Measurements from ENCODE around the gene BMPR2. TPM values are rescaled to one million over a fixed set of nuclear protein-coding genes. Genes with fewer than 3 reads are reported as not detected.
"Not testable (repeated sequence)": the region's sequence is repeated elsewhere in the genome, so short reads cannot be mapped to it uniquely, and the experiment has no call there.

BMPR2 gene
- total and polyA plus RNA-seq, 2 donors (not counting 1 experiment from before 2014, with no cell fraction given), result 21.6 to 65.8 TPM

- Histone ChIP-seq H3K36me3 (ENCODE audit: control insufficient read depth, insufficient read depth, low read length) (no peaks in the 10 kb centered on the region), H3K9ac (ENCODE audit: insufficient read depth, low read length) (no peak overlapping the region), H2AFZ (ENCODE audit: low read length) (no peak overlapping the region), H3K27me3 (ENCODE audit: control insufficient read depth, insufficient read depth, low read length) (no peaks in the 10 kb centered on the region), H3K4me3 (replicated peaks in 1 of 4; ENCODE audit: control extremely low read depth in 1 of 4, insufficient read depth in 1 of 4, low read depth in 3 of 4, low read length in 4 of 4) (no peak overlapping the region), H4K20me1 (ENCODE audit: control insufficient read depth, extremely low read depth, insufficient read depth, low read length) (no peaks in the 10 kb centered on the region), H3K4me2 (ENCODE audit: extremely low read depth, insufficient read depth, low read length) (no peak overlapping the region), H3K9me3 (ENCODE audit: control insufficient read depth, insufficient read depth, low read depth, low read length) (no peaks in the 10 kb centered on the region), H3K27ac (ENCODE audit: insufficient read depth, low read length) (no peak overlapping the region), H3K79me2 (ENCODE audit: control insufficient read depth, insufficient read depth, low read length) (no peaks in the 10 kb centered on the region), H3K4me1 (ENCODE audit: control insufficient read depth, extremely low read depth, insufficient read depth, low read length) (no peaks in the 10 kb centered on the region)
- no peak for TF ChIP-seq EZH2 (IDR thresholded peaks at IDR 0.05; ENCODE audit: low read length, missing control alignments)
- no peak for TF ChIP-seq CTCF (conservative IDR thresholded peaks at IDR 0.05 in 1 of 2, IDR thresholded peaks at IDR 0.05 in 1 of 2; ENCODE audit: low read depth in 1 of 2, low read length in 2 of 2)
- DNase-seq (ENCODE audit: low read depth in 2 of 2), result peak in 1 of 2 donors; percentile 92
These were observed 15.0 kb upstream of the BMPR2 start for GRCh38 chr2:202361108-202361507.

- H4K20me1 ChIP-seq (ENCODE audit: control insufficient read depth, extremely low read depth, insufficient read depth, low read length), result no peaks in the 10 kb centered on the region
- peaks cover 4% of the 10 kb centered on the region for H3K4me1 ChIP-seq (ENCODE audit: control insufficient read depth, extremely low read depth, insufficient read depth, low read length)
- DNase-seq (ENCODE audit: low read depth in 2 of 2), result peak in 1 of 2 donors; percentile 63
- no peak overlapping the region for H3K9ac ChIP-seq (ENCODE audit: insufficient read depth, low read length)
- no peaks in the 10 kb centered on the region for H3K9me3 ChIP-seq (ENCODE audit: control insufficient read depth, insufficient read depth, low read depth, low read length)
- no peak overlapping the region for H2AFZ ChIP-seq (ENCODE audit: low read length)
- H3K27ac ChIP-seq (ENCODE audit: insufficient read depth, low read length), result no peak overlapping the region
- H3K4me3 ChIP-seq (replicated peaks in 1 of 4; ENCODE audit: control extremely low read depth in 1 of 4, insufficient read depth in 1 of 4, low read depth in 3 of 4, low read length in 4 of 4), result no peak overlapping the region
- H3K79me2 ChIP-seq (ENCODE audit: control insufficient read depth, insufficient read depth, low read length), result peaks cover 21% of the 10 kb centered on the region
- H3K4me2 ChIP-seq (ENCODE audit: extremely low read depth, insufficient read depth, low read length), result no peak overlapping the region
- H3K36me3 ChIP-seq (ENCODE audit: control insufficient read depth, insufficient read depth, low read length), result no peaks in the 10 kb centered on the region
- TF ChIP-seq EZH2 (IDR thresholded peaks at IDR 0.05; ENCODE audit: low read length, missing control alignments) (no peak), CTCF (conservative IDR thresholded peaks at IDR 0.05 in 1 of 2, IDR thresholded peaks at IDR 0.05 in 1 of 2; ENCODE audit: low read depth in 1 of 2, low read length in 2 of 2) (no peak)
- no peaks in the 10 kb centered on the region for H3K27me3 ChIP-seq (ENCODE audit: control insufficient read depth, insufficient read depth, low read length)
These were observed 2.6 kb upstream of the BMPR2 start for GRCh38 chr2:202373490-202373889.

GRCh38 chr2:202374383-202374782 lies 1.7 kb upstream of the BMPR2 start:
- peak overlapping the region; percentile 99 for H3K27ac ChIP-seq (ENCODE audit: insufficient read depth, low read length)

More at GRCh38 chr2:202374383-202374782, 1.7 kb upstream of the BMPR2 start:
- peaks cover 30% of the 10 kb centered on the region for H3K79me2 ChIP-seq (ENCODE audit: control insufficient read depth, insufficient read depth, low read length)
- peak overlapping the region; percentile 100 for H3K4me2 ChIP-seq (ENCODE audit: extremely low read depth, insufficient read depth, low read length)
- peak overlapping the region in 3 of 4 experiments; percentile 71 to 96 (median 82) for H3K4me3 ChIP-seq (replicated peaks in 1 of 4; ENCODE audit: control extremely low read depth in 1 of 4, insufficient read depth in 1 of 4, low read depth in 3 of 4, low read length in 4 of 4)
- H3K27me3 ChIP-seq (ENCODE audit: control insufficient read depth, insufficient read depth, low read length); H3K9ac ChIP-seq (ENCODE audit: insufficient read depth, low read length); DNase-seq (ENCODE audit: low read depth in 2 of 2); H2AFZ ChIP-seq (ENCODE audit: low read length); H3K4me1 ChIP-seq (ENCODE audit: control insufficient read depth, extremely low read depth, insufficient read depth, low read length); H3K9me3 ChIP-seq (ENCODE audit: control insufficient read depth, insufficient read depth, low read depth, low read length); H3K36me3 ChIP-seq (ENCODE audit: control insufficient read depth, insufficient read depth, low read length); H4K20me1 ChIP-seq (ENCODE audit: control insufficient read depth, extremely low read depth, insufficient read depth, low read length): not testable (repeated sequence)
